B cell (primary cell): Measurements from ENCODE around the gene MFGE8. TPM values are rescaled to one million over a fixed set of nuclear protein-coding genes. Genes with fewer than 3 reads are reported as not detected.

ENCODE experiments used
- ATAC-seq: fragments of 200-7000 bp; cut with Tn5 transposase; one replicate; pipeline ENCODE4 v1.10.0; 2021; ENCODE audit warnings: low read depth, mild to moderate bottlenecking, moderate number of reproducible peaks, moderate library complexity
- CTCF ChIA-PET: fragments of 350-600 bp; sonication (Branson Sonifier 250); formaldehyde crosslinking; loops from one replicate; lab custom pipeline; 2021; ENCODE audit warnings: antibody characterized with exemption, inconsistent platforms; lab: Charles Lee
- POLR2A ChIA-PET: fragments of 350-600 bp; sonication (Branson Sonifier 250); formaldehyde crosslinking; loops from one replicate; lab custom pipeline; 2021; ENCODE audit warnings: antibody characterized with exemption; lab: Charles Lee
- DNase-seq: peaks from one replicate; pipeline ENCODE4 v3.0.0; 2013
- H2AFZ ChIP-seq: 2 replicates; pipeline ENCODE4 v1.6.1; 2012; ENCODE audit warnings: mild to moderate bottlenecking, low read depth, low read length; ENCODE audit not compliant: insufficient read depth, poor library complexity, severe bottlenecking
- H3K27ac ChIP-seq, 2 donors: 1 replicate in 1 of 2; 2 replicates in 1 of 2; pipeline ENCODE4 v1.5.1; 2012 to 2013; ENCODE audit warnings: low read length in 2 of 2, mild to moderate bottlenecking in 2 of 2, moderate library complexity in 1 of 2
- H3K27me3 ChIP-seq, 4 experiments: fragments of 200-600 bp in 1 of 4; sonication (generic) in 1 of 4; replicated peaks in 1 of 4; 1 replicate in 2 of 4; 2 replicates in 2 of 4; pipeline versions ENCODE4 v1.6.1 to v1.7.0; 2013 to 2016; ENCODE audit warnings: low read length in 3 of 4, mild to moderate bottlenecking in 2 of 4, mixed read lengths in 1 of 4, moderate library complexity in 1 of 4; ENCODE audit not compliant: insufficient read depth in 4 of 4, control insufficient read depth in 3 of 4; ENCODE audit errors: control extremely low read depth in 1 of 4
- H3K36me3 ChIP-seq, 2 experiments: replicated peaks in 1 of 2; 1 replicate in 1 of 2; 2 replicates in 1 of 2; pipeline versions ENCODE4 v1.6.1 to v1.7.1; 2013; ENCODE audit warnings: low read length in 1 of 2; ENCODE audit not compliant: insufficient read depth in 2 of 2, control insufficient read depth in 1 of 2; ENCODE audit errors: control extremely low read depth in 1 of 2, extremely low read depth in 1 of 2
- H3K4me1 ChIP-seq, 2 donors: fragments of 200-600 bp in 1 of 2; sonication (generic) in 1 of 2; 1 replicate in 1 of 2; 2 replicates in 1 of 2; pipeline versions ENCODE4 v1.5.1 to v1.6.1; 2013 to 2017; ENCODE audit warnings: low read length in 2 of 2; ENCODE audit not compliant: control insufficient read depth in 2 of 2, insufficient read depth in 2 of 2
- H3K4me2 ChIP-seq: replicated peaks from 2 replicates; pipeline ENCODE3; 2012; ENCODE audit warnings: mild to moderate bottlenecking, low read depth, low read length; ENCODE audit not compliant: poor library complexity, severe bottlenecking
- H3K4me3 ChIP-seq, 5 experiments: fragments of 200-600 bp in 1 of 5; sonication (generic) in 1 of 5; 1 replicate in 3 of 5; 2 replicates in 2 of 5; pipeline versions ENCODE4 v1.5.1 to v1.7.0; 2011 to 2016; ENCODE audit warnings: low read length in 4 of 5, mild to moderate bottlenecking in 4 of 5, low read depth in 2 of 5, control low read depth in 1 of 5, moderate library complexity in 1 of 5; ENCODE audit not compliant: insufficient read depth in 1 of 5; ENCODE audit errors: control extremely low read depth in 1 of 5, extremely low read depth in 1 of 5
- H3K79me2 ChIP-seq: fragments of 200-600 bp; sonication (generic); one replicate; pipeline ENCODE4 v1.6.0; 2016; ENCODE audit warnings: low read length; ENCODE audit not compliant: control insufficient read depth, insufficient read depth
- H3K9ac ChIP-seq: fragments of 200-600 bp; sonication (generic); 2 replicates; pipeline ENCODE4 v1.6.1; 2017; ENCODE audit warnings: mild to moderate bottlenecking, low read length, moderate library complexity
- H3K9me3 ChIP-seq, 3 donors: one replicate each; pipeline versions ENCODE4 v1.6.1 to v1.7.1; 2013; ENCODE audit warnings: low read length in 2 of 3; ENCODE audit not compliant: control insufficient read depth in 2 of 3, insufficient read depth in 1 of 3; ENCODE audit errors: control extremely low read depth in 1 of 3
- H4K20me1 ChIP-seq: 2 replicates; pipeline ENCODE4 v1.6.0; 2012; ENCODE audit warnings: mild to moderate bottlenecking, low read length; ENCODE audit not compliant: insufficient read depth, control insufficient read depth, poor library complexity, severe bottlenecking
- H3K27ac Mint-ChIP-seq: one replicate; pipeline ENCODE4 v1.8.0; 2021; ENCODE audit warnings: mixed read lengths
- H3K27me3 Mint-ChIP-seq: one replicate; pipeline ENCODE4 v1.8.0; 2021; ENCODE audit warnings: mixed read lengths
- H3K4me1 Mint-ChIP-seq: one replicate; pipeline ENCODE4 v1.8.0; 2021; ENCODE audit warnings: mixed read lengths
- H3K4me3 Mint-ChIP-seq: one replicate; pipeline ENCODE4 v1.8.0; 2021; ENCODE audit warnings: mixed read lengths
- H3K9me3 Mint-ChIP-seq: one replicate; pipeline ENCODE4 v1.8.0; 2022; ENCODE audit warnings: mixed read lengths; ENCODE audit not compliant: insufficient read depth
- EZH2 ChIP-seq: IDR thresholded peaks from 2 replicates; pipeline ENCODE4 v1.6.1; 2012; ENCODE audit warnings: borderline replicate concordance, low read depth, mild to moderate bottlenecking, moderate library complexity, low read length; ENCODE audit not compliant: insufficient read depth, poor library complexity, severe bottlenecking
- WGBS: methylation state at CpG from one replicate; pipeline ENCODE4 v1.1.5; 2013; ENCODE audit warnings: missing lambda C conversion rate; ENCODE audit not compliant: insufficient coverage; 5-methylcytosine and 5-hydroxymethylcytosine counted together
- intact Hi-C: fragments of 100-400 bp; cut with micrococcal nuclease; formaldehyde crosslinking; loops from one replicate; pipeline ENCODE4 v1.10.0; 2022
- polyA plus RNA-seq: library from polyadenylated mRNA; depleted of rRNA; stranded (reverse); fragments of >200 nt; gene quantifications from 2 replicates; pipeline ENCODE4 v1.2.3, GENCODE V29; 2012
- total RNA-seq, 2 donors: library from RNA; stranded (reverse); fragments of 120-200 nt in 1 of 2; gene quantifications; 1 replicate in 1 of 2; 2 replicates in 1 of 2; pipeline versions ENCODE4 v1.2.3 to v1.2.4, GENCODE V29; 2013 to 2022
- TF ChIP-seq, protein P1 (sequence below): fragments of 200-600 bp; IDR thresholded peaks from one replicate; pipeline ENCODE4 v1.8.0; 2022; ENCODE audit warnings: antibody characterized with exemption, mild to moderate bottlenecking

The MFGE8 gene
- total and polyA plus RNA-seq, 2 donors (not counting 1 experiment from before 2014, with no cell fraction given) = 18.9 to 28.8 TPM

DNA sequence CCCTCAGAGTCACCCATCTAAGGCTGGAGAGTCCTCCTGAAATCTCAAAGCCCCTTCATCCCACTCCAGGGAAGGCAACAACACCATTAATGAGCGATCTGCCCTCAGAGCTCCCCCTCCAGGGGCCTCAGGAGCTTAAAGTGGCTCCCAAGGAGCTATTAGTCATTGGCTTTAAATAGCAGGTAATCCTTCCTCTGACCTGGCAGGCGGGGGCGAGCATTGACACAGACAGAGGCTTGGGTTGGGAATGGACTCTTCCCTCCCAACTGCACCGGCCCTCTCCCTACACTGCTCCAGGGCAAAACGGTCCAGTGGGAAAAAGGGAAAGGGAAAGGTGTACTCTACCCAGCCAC lies 1.4 kb downstream of the MFGE8 start:
- no peaks in the 10 kb centered on the region for H3K9me3 ChIP-seq
- TF ChIP-seq, protein P1, sequence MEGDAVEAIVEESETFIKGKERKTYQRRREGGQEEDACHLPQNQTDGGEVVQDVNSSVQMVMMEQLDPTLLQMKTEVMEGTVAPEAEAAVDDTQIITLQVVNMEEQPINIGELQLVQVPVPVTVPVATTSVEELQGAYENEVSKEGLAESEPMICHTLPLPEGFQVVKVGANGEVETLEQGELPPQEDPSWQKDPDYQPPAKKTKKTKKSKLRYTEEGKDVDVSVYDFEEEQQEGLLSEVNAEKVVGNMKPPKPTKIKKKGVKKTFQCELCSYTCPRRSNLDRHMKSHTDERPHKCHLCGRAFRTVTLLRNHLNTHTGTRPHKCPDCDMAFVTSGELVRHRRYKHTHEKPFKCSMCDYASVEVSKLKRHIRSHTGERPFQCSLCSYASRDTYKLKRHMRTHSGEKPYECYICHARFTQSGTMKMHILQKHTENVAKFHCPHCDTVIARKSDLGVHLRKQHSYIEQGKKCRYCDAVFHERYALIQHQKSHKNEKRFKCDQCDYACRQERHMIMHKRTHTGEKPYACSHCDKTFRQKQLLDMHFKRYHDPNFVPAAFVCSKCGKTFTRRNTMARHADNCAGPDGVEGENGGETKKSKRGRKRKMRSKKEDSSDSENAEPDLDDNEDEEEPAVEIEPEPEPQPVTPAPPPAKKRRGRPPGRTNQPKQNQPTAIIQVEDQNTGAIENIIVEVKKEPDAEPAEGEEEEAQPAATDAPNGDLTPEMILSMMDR = no peak
- TF ChIP-seq EZH2 = no peak
- peaks cover 21% of the 10 kb centered on the region for H3K4me1 Mint-ChIP-seq
- ChIA-PET POLR2A (no interaction called here), CTCF (interaction anchor here (1.4 to 1.5 kb wide), 2 partner anchors 9 to 287 kb away, joined by 4 read pairs; no protein-coding TSS in a partner anchor)
- WGBS = 100% methylated on average over 1 of the region's 5 CpGs
- H4K20me1 ChIP-seq = no peaks in the 10 kb centered on the region
- no peaks in the 10 kb centered on the region for H3K27me3 ChIP-seq
- intact Hi-C loops = no loop called here
- no peaks in the 10 kb centered on the region for H3K79me2 ChIP-seq
- no peak overlapping the region for H3K4me3 ChIP-seq
- no peak overlapping the region for H3K4me2 ChIP-seq
- no peak overlapping the region for H2AFZ ChIP-seq
- H3K4me3 Mint-ChIP-seq = peak overlapping the region; percentile 96
- DNase-seq (no peak), ATAC-seq (no peak)
- no peak overlapping the region for H3K27ac ChIP-seq
- H3K27me3 Mint-ChIP-seq = peaks cover 4% of the 10 kb centered on the region
- peaks cover 4 to 15% of the 10 kb centered on the region in 2 donors for H3K4me1 ChIP-seq
- no peaks in the 10 kb centered on the region for H3K9me3 Mint-ChIP-seq
- no peak overlapping the region for H3K27ac Mint-ChIP-seq
- no peaks in the 10 kb centered on the region for H3K36me3 ChIP-seq
- no peak overlapping the region for H3K9ac ChIP-seq

DNA sequence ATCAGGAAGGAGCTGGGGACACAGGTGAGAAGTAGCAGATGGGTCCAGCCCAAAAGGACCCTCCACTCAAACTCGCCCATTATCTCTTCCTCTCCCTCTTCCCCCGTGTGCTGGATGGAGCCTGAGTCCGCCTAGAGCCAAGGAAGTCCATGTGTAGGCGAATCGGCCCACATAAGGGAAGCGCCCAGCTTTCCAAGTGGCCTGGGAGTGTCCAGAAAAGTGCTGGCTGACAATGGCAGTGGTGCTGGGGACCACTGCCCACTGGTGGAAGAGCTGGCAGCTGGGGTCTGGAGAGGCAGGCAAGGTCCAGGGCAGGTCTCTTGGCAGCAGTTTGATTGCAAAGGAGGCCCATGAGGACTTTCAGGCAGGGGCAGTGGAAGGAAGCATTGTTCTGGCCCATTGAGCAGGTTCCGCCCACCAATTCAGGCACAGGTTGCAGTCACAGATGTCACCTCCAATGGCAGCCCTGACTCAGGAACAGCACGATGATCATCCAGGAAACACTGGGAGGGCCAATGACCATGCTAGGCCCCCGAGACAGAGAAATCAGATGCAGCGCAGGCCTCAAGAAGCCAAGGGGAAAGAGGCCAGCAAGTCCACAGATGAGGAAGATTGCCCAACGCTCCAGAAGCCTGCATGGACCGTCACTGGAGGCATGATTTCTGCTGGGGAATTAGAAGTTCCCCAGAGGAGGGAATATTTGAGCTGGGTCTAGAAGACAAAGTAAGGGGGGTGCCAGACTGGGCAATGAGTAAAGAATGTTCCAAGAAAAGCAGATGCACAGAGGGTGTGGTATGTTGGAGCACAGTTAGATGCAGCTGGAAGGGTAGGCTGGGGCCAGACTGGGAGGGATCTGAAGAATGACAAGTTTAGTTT lies 3.0 kb downstream of the MFGE8 start:
- no peak overlapping the region for H2AFZ ChIP-seq
- H4K20me1 ChIP-seq = no peaks in the 10 kb centered on the region
- ChIA-PET POLR2A (no interaction called here), CTCF (interaction anchor here (1.1 kb wide), 1 partner anchor 14 kb away, joined by 6 read pairs; the partner anchor contains the start of gene HAPLN3)
- Mint-ChIP-seq H3K9me3 (no peaks in the 10 kb centered on the region), H3K4me1 (peaks cover 22% of the 10 kb centered on the region), H3K27ac (no peak overlapping the region), H3K27me3 (no peaks in the 10 kb centered on the region), H3K4me3 (no peak overlapping the region)
- peaks cover 4 to 15% of the 10 kb centered on the region in 2 donors for H3K4me1 ChIP-seq
- no peak overlapping the region for H3K4me3 ChIP-seq
- no peak overlapping the region for H3K4me2 ChIP-seq
- DNase-seq = no peak
- no peak for ATAC-seq
- no peak overlapping the region for H3K27ac ChIP-seq
- no peaks in the 10 kb centered on the region for H3K36me3 ChIP-seq
- no peaks in the 10 kb centered on the region for H3K27me3 ChIP-seq
- no peak for TF ChIP-seq EZH2
- TF ChIP-seq, protein P1 = no peak
- 93% methylated on average over 12 of the region's 12 CpGs for WGBS
- no peaks in the 10 kb centered on the region for H3K9me3 ChIP-seq
- no peaks in the 10 kb centered on the region for H3K79me2 ChIP-seq
- intact Hi-C loops = no loop called here
- H3K9ac ChIP-seq = no peak overlapping the region
